ENCODE results near the gene TARM1.
"Not testable (repeated sequence)": the region's sequence is repeated elsewhere in the genome, so short reads cannot be mapped to it uniquely, and the experiment has no call there.

Gene TARM1

GRCh38 chr19:54081032-54081431 lies at the start of gene TARM1:
TSS of gene TARM1 (minus strand) at chr19:54081365. CDS start at chr19:54081340, 25 bp downstream.
- DNase-seq, result no peak

GRCh38 chr19:54129617-54129996 lies 48.4 kb upstream of the TARM1 start:
- DNase-seq, result no peak

GRCh38 chr19:54128796-54129616 lies 47.8 kb upstream of the TARM1 start:
- no peak for DNase-seq

- DNase-seq, result no peak
Observed at GRCh38 chr19:54128441-54128725, 47.2 kb upstream of the TARM1 start.

- no peak for DNase-seq
Observed at GRCh38 chr19:54127688-54128440, 46.7 kb upstream of the TARM1 start.

- no peak for DNase-seq
Observed at GRCh38 chr19:54125713-54126112, 44.5 kb upstream of the TARM1 start.

GRCh38 chr19:54124393-54124792 lies 43.2 kb upstream of the TARM1 start:
- no peak for DNase-seq

GRCh38 chr19:54123682-54124081 lies 42.5 kb upstream of the TARM1 start:
- no peak for DNase-seq

GRCh38 chr19:54121259-54121658 lies 40.1 kb upstream of the TARM1 start:
- no peak for DNase-seq

- DNase-seq, result peak; percentile 95 to 97
Observed at GRCh38 chr19:54115109-54116063, 34.2 kb upstream of the TARM1 start, which contains the start of the genes PRPF31 and TFPT. TSS of gene PRPF31 (plus strand) at chr19:54115754. CDS start at chr19:54118279, 2,525 bp downstream. TSS of gene TFPT (minus strand) at chr19:54115657. CDS start at chr19:54115269, 388 bp downstream.

GRCh38 chr19:54114340-54115108 lies 33.4 kb upstream of the TARM1 start:
- peak; percentile 32 to 57 for DNase-seq

GRCh38 chr19:54109651-54110050 lies 28.5 kb upstream of the TARM1 start:
- DNase-seq, result no peak

- no peak for DNase-seq
Observed at GRCh38 chr19:54108496-54108895, 27.3 kb upstream of the TARM1 start.

GRCh38 chr19:54107876-54108490 lies 26.8 kb upstream of the TARM1 start:
- no peak for DNase-seq

- DNase-seq, result no peak
Observed at GRCh38 chr19:54106716-54107115, 25.6 kb upstream of the TARM1 start.

GRCh38 chr19:54105796-54106195 lies 24.6 kb upstream of the TARM1 start:
- no peak for DNase-seq

- DNase-seq, result no peak
Observed at GRCh38 chr19:54104998-54105715, 24.0 kb upstream of the TARM1 start.

- peak; percentile 98 to 100 for DNase-seq
Observed at GRCh38 chr19:54102421-54103169, 21.4 kb upstream of the TARM1 start, which contains the start of gene NDUFA3. TSS of gene NDUFA3 (plus strand) at chr19:54102855. CDS start at chr19:54102879, 24 bp downstream.

GRCh38 chr19:54100561-54100960 lies 19.4 kb upstream of the TARM1 start, which contains the start of gene OSCAR:
TSS of gene OSCAR (minus strand) at chr19:54100803. CDS start at chr19:54100792, 11 bp downstream.
- DNase-seq, result peak in 1 of 2 donors; percentile 67

- not testable (repeated sequence) for DNase-seq
Observed at GRCh38 chr19:54099903-54100255, 18.7 kb upstream of the TARM1 start.
